DND-41 (cell line): ENCODE results near the gene TEAD1.

ENCODE experiments used
- ATAC-seq: fragments of 200-7000 bp; cut with Tn5 transposase; 3 replicates; pipeline ENCODE4 v1.9.1; 2021; ENCODE audit warnings: low read depth; ENCODE audit not compliant: insufficient read depth
- DNase-seq: peaks from one replicate; pipeline ENCODE4 v3.0.0-alpha.2; 2020
- H2AFZ ChIP-seq: 2 replicates; pipeline ENCODE4 v1.6.0; 2012; ENCODE audit warnings: low read depth, low read length
- H3K27ac ChIP-seq: 2 replicates; pipeline ENCODE4 v1.5.1; 2012; ENCODE audit warnings: low read length, inconsistent platforms
- H3K27me3 ChIP-seq: fragments of 200-600 bp; sonication (generic); 2 replicates; pipeline ENCODE4 v1.6.0; 2012; ENCODE audit warnings: low read length, mild to moderate bottlenecking, inconsistent platforms; ENCODE audit not compliant: insufficient read depth, poor library complexity
- H3K36me3 ChIP-seq: 2 replicates; pipeline ENCODE4 v1.5.1; 2012; ENCODE audit warnings: low read length, inconsistent platforms; ENCODE audit not compliant: insufficient read depth
- H3K4me1 ChIP-seq: 2 replicates; pipeline ENCODE4 v1.5.1; 2012; ENCODE audit warnings: mild to moderate bottlenecking, low read length; ENCODE audit not compliant: insufficient read depth
- H3K4me2 ChIP-seq: 2 replicates; pipeline ENCODE4 v1.6.0; 2012; ENCODE audit warnings: mild to moderate bottlenecking, moderate library complexity, low read length, inconsistent platforms; ENCODE audit not compliant: insufficient read depth
- H3K4me3 ChIP-seq, 2 experiments: fragments of 200-600 bp in 1 of 2; shearing (Covaris generic) in 1 of 2; 2 replicates each; pipeline ENCODE4 v1.5.1; 2012 to 2016; ENCODE audit warnings: inconsistent platforms in 2 of 2, low read length in 2 of 2, mild to moderate bottlenecking in 2 of 2, low read depth in 1 of 2, moderate library complexity in 1 of 2
- H3K79me2 ChIP-seq: 2 replicates; pipeline ENCODE4 v1.6.0; 2012; ENCODE audit warnings: low read length, inconsistent platforms; ENCODE audit not compliant: insufficient read depth
- H3K9ac ChIP-seq: 2 replicates; pipeline ENCODE4 v1.6.0; 2012; ENCODE audit warnings: low read depth, mild to moderate bottlenecking, inconsistent platforms, low read length, moderate library complexity
- H3K9me3 ChIP-seq: 2 replicates; pipeline ENCODE4 v1.5.1; 2012; ENCODE audit warnings: low read length, moderate library complexity, mild to moderate bottlenecking, inconsistent platforms; ENCODE audit not compliant: insufficient read depth, severe bottlenecking
- H4K20me1 ChIP-seq: 2 replicates; pipeline ENCODE4 v1.6.0; 2012; ENCODE audit warnings: low read length; ENCODE audit not compliant: insufficient read depth
- CTCF ChIP-seq: IDR thresholded peaks from 2 replicates; pipeline ENCODE4 v1.5.1; 2012; ENCODE audit warnings: borderline replicate concordance, low read length, moderate library complexity, mild to moderate bottlenecking; ENCODE audit not compliant: poor library complexity, severe bottlenecking; ENCODE audit errors: extremely low read depth
- EZH2 ChIP-seq: IDR thresholded peaks from 3 replicates; pipeline ENCODE4 v1.6.1; 2012; ENCODE audit warnings: borderline replicate concordance, low read depth, mild to moderate bottlenecking, moderate library complexity, low read length, inconsistent platforms; ENCODE audit not compliant: severe bottlenecking

Gene TEAD1

GRCh38 chr11:12793065-12793464 is 118.8 kb downstream of the TEAD1 start:
- Histone ChIP-seq H3K27ac (no peak overlapping the region), H3K4me3 (no peak overlapping the region), H4K20me1 (no peaks in the 10 kb centered on the region), H3K9me3 (no peaks in the 10 kb centered on the region), H3K4me2 (no peak overlapping the region), H3K9ac (no peak overlapping the region), H3K27me3 (peaks cover 2% of the 10 kb centered on the region), H3K4me1 (no peaks in the 10 kb centered on the region), H3K36me3 (no peaks in the 10 kb centered on the region), H3K79me2 (no peaks in the 10 kb centered on the region), H2AFZ (no peak overlapping the region)
- DNase-seq (no peak), ATAC-seq (no peak)
- no peak for TF ChIP-seq CTCF
- no peak for TF ChIP-seq EZH2

- no peaks in the 10 kb centered on the region for H3K36me3 ChIP-seq
- no peak overlapping the region for H3K4me3 ChIP-seq
- TF ChIP-seq EZH2 (no peak), CTCF (no peak)
- H4K20me1 ChIP-seq: no peaks in the 10 kb centered on the region
- no peaks in the 10 kb centered on the region for H3K79me2 ChIP-seq
- H3K4me2 ChIP-seq: no peak overlapping the region
- DNase-seq (no peak), ATAC-seq (no peak)
- H3K9ac ChIP-seq: no peak overlapping the region
- H3K9me3 ChIP-seq: no peaks in the 10 kb centered on the region
- peaks cover 2% of the 10 kb centered on the region for H3K27me3 ChIP-seq
- H3K4me1 ChIP-seq: no peaks in the 10 kb centered on the region
- no peak overlapping the region for H3K27ac ChIP-seq
- H2AFZ ChIP-seq: no peak overlapping the region
Measured at GRCh38 chr11:12793506-12793905, 119.3 kb downstream of the TEAD1 start.

GRCh38 chr11:12794576-12795230 is 120.5 kb downstream of the TEAD1 start:
- H3K9ac ChIP-seq: no peak overlapping the region
- peaks cover 6% of the 10 kb centered on the region for H3K27me3 ChIP-seq
- H3K4me1 ChIP-seq: no peaks in the 10 kb centered on the region
- H3K36me3 ChIP-seq: no peaks in the 10 kb centered on the region
- no peak overlapping the region for H3K4me3 ChIP-seq
- H3K9me3 ChIP-seq: no peaks in the 10 kb centered on the region
- no peak overlapping the region for H3K27ac ChIP-seq
- H3K4me2 ChIP-seq: no peak overlapping the region
- TF ChIP-seq CTCF: no peak
- TF ChIP-seq EZH2: no peak
- DNase-seq (no peak), ATAC-seq (no peak)
- no peaks in the 10 kb centered on the region for H4K20me1 ChIP-seq
- H3K79me2 ChIP-seq: no peaks in the 10 kb centered on the region
- H2AFZ ChIP-seq: no peak overlapping the region

- Histone ChIP-seq H3K9ac (no peak overlapping the region), H3K9me3 (no peaks in the 10 kb centered on the region), H3K4me1 (no peaks in the 10 kb centered on the region), H2AFZ (no peak overlapping the region), H3K36me3 (no peaks in the 10 kb centered on the region), H4K20me1 (no peaks in the 10 kb centered on the region), H3K4me3 (no peak overlapping the region), H3K27me3 (peaks cover 21% of the 10 kb centered on the region), H3K27ac (no peak overlapping the region), H3K4me2 (no peak overlapping the region), H3K79me2 (no peaks in the 10 kb centered on the region)
- no peak for TF ChIP-seq CTCF
- no peak for ATAC-seq
- DNase-seq: no peak
Measured at GRCh38 chr11:12797996-12798395, 123.8 kb downstream of the TEAD1 start.
